ENCODE data around the gene DHX34.
"Not testable (repeated sequence)": the region's sequence is repeated elsewhere in the genome, so short reads cannot be mapped to it uniquely, and the experiment has no call there.

The DHX34 gene

DNA sequence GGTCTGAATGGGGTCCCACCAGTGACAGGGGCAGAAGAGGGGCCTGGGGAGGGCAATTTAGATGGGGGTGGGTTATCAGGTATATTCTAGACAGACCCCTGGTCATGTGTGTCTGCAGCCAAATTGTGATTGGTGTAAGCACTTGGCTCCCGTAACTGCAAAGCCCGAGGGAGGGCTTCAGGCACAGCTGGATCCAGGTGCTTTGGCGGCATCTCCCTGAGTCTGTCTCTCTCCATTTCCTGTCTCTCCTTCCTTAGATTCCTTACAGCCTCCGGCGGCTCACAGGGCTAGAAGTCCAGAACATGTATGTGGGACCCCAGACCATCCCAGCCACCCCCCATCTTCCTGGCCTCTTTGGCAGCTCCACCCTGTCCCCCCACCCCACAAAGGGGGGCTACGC is 31.4 kb downstream of the DHX34 start:
- DNase-seq, result no peak
- intact Hi-C loops (cut with DNase I), result no loop called here

DNA sequence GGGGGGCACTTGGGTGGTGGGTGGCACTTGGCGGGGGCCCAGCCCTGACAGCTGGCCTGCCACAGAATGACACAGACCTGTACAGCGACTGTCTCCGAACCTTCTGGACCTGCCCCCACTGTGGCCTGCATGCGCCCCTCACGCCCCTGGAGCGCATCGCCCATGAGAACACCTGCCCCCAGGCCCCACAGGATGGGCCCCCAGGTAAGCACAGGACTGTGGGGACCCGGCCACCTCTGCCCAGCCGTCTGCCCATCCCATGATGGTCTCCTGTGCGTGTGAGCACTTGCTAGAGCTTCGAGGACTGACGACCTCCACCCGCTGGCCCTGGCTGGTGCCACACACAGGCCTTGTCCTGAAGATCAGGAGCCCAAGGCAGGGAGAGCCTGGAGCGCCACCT is 32.0 kb downstream of the DHX34 start:
- no peak for DNase-seq
- intact Hi-C loops (cut with DNase I), result no loop called here

DNA sequence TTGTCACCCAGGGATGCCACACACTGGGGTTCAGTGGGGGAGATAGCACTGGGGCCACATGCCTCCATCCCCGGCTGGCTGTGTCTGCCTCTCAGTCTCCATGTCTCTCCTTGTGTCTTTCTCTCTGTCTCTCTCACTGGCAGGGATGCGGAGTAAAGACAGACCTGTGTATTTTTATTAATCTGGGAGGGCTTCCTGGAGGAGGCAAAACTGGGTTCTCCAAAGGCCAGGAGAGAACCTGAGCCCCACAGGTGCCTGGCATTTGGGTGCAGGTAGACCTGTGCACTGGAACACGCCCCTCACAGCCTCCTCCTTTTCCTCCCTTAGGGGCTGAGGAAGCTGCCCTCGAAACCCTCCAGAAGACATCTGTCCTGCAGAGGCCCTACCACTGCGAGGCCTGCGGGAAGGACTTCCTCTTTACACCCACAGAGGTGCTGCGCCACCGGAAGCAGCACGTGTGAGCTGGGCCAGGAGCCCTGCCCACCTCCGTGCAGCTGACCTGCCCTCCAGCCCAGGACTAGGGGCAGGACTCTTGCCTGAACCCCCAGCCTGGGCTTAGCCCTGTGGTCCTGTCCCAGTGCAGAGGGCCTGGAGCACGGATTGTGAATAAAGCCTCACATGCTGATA is 32.7 kb downstream of the DHX34 start:
- DNase-seq, result peak in 1 of 42 donors; percentile 26
- intact Hi-C loops (cut with DNase I), result no loop called here

DNA sequence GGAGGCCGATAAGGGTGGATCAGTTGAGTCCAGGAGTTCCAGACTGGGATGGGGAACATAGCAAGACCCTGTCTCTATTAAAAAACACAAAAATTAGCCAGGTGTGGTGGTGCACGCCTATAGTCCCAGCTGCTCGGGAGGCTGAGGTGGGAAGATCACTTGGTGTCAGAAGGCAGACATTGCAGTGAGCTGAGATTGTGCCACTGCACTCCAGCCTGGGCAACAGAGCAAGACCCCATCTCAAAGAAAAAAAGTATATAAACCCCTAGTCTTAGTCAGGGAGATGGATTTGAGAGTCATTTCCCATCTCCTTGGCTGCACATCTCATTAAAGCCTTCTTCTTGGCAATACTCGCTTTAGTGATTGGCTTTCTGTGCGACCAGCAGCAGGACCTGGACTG is 34.8 kb downstream of the DHX34 start:
- DNase-seq; intact Hi-C loops (cut with DNase I): not testable (repeated sequence)

DNA sequence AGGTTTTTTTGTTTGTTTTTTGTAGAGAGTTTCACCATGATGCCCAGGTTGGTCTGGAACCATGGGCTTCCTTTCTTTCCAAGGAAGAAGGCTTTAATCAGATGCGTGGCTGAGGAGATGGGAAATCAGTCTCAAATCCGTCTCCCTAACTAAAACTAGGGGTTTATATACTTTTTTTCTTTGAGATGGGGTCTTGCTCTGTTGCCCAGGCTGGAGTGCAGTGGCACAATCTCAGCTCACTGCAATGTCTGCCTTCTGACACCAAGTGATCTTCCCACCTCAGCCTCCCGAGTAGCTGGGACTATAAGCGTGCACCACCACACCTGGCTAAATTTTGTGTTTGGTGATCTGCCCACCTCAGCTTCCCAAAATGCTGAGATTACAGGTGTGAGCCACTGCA is 35.4 kb downstream of the DHX34 start:
- DNase-seq; intact Hi-C loops (cut with DNase I): not testable (repeated sequence)

DNA sequence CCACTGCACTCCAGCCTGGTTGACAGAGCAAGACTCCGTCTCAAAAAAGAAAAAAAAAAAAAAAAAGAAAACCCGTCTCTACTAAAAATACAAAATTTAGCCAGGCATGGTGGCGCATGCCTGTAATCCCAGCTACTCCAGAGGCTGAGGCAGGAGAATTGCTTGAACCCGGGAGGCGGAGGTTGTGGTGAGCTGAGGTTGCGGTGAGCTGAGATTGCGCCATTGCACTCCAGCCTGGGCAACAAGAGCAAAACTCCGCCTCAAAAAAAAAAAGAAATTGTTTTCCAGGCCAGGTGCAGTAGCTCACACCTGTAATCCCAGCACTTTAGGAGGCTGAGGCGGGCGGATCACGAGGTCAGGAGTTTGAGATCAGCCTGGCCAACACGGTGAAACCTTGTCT is 37.5 kb downstream of the DHX34 start:
- intact Hi-C loops (cut with DNase I); DNase-seq: not testable (repeated sequence)

DNA sequence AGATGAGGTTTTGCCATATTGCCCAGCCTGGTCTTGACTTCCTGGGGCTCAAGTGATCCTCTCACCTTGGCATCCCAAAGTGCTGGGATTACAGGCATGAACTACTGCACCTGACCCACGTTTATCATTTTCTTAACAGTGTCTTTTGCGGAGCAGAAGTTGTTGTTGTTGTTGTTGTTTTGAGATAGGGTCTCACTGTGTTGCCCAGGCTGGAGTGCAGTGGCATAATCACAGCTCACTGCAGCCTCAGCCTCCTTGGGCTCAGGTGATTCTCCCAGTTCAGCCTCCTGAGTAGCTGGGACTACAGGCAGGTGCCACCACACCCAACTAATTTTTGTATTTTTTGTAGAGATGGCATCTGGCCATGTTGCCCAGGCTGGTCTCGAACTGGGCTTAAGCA is 38.5 kb downstream of the DHX34 start:
- intact Hi-C loops (cut with DNase I), result not testable (repeated sequence)

DNA sequence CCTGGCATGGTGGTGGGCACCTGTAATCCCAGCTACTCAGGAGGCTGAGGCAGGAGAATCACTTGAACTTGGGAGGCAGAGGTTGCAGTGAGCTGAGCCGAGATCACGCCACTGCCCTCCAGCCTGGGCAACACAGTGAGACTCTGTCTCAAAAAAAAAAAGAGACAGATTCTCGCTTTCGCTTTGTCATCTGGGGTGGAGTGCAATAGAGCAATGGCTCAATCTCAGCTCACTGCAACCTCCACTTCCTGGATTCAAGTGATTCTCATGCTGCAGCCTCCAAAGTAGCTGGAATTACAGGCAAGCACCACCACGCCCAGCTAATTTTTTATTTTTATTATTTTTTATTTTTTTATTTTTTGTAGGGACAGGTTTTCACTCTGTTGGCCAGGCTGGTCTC is 39.6 kb downstream of the DHX34 start:
- intact Hi-C loops (cut with DNase I); DNase-seq: not testable (repeated sequence)

More for the DNA sequence above, 38.5 kb downstream of the DHX34 start:
- not testable (repeated sequence) for DNase-seq

DNA sequence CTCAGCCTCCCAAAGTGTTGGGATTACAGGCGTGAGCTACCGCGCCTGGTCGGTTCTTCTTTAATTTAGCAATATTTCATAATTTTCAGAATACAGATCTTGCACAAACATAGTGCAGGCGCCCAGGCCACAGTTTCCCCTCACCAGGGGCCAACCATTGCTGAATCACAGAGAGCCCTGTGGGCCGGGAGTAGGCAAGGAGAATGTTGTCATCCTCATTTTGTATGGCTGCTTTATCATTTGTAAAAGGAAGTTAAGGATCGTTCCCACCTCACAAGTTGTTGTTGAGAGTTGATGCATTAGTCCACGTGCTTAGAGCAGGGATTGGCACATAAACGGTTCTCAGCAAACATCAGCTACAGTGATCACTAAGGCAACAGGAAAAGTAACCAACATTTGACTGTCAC is 40.0 kb downstream of the DHX34 start:
- no peak for DNase-seq
- intact Hi-C loops (cut with DNase I), result no loop called here

DNA sequence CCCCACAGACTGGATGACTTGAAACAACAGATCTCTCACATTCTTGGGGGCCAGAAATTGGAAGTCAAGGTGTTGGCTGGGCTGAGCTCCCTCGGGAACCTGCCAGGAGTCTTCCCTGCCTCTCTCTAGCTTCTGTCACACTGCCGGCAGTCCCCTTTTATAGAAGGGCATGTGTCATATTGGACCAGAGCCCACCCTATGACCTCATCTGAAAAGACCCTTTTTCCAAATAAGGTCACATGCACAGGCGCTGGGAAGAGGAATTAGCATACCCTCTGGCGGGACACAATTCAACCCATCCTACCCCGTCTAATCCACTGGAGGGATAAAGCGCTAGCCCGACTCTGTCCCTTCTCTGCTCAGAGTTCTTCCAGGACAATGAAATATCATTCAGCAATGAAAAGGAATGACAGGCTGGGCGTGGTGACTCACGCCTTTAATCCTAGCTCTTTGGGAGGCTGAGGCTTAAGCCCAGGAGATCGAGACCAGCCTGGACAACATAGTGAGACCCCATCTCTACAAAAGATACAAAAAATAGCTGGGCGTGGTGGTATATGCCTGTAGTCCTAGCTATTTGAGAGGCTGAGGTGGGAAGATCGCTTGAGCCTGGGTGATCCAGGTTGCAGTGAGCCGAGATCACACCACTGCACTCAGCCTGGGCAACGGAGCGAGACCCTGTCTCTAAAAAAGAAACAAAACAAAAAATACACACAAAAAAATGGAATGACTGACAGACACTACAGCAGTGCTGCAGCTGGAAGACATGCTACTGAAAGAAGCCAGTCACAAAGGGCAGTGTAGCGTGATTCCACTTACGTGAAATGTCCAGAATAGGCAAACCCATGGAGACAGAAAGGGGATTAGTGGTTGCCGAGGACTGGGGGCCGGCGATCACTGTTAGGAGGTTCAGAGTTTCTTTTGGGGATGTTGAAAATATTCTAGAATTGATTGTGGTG is 41.7 kb downstream of the DHX34 start:
- intact Hi-C loops (cut with DNase I), result loop anchor here (5.0 kb wide), 1 partner anchor 94 kb away; no protein-coding TSS in a partner anchor
- no peak for DNase-seq

DNA sequence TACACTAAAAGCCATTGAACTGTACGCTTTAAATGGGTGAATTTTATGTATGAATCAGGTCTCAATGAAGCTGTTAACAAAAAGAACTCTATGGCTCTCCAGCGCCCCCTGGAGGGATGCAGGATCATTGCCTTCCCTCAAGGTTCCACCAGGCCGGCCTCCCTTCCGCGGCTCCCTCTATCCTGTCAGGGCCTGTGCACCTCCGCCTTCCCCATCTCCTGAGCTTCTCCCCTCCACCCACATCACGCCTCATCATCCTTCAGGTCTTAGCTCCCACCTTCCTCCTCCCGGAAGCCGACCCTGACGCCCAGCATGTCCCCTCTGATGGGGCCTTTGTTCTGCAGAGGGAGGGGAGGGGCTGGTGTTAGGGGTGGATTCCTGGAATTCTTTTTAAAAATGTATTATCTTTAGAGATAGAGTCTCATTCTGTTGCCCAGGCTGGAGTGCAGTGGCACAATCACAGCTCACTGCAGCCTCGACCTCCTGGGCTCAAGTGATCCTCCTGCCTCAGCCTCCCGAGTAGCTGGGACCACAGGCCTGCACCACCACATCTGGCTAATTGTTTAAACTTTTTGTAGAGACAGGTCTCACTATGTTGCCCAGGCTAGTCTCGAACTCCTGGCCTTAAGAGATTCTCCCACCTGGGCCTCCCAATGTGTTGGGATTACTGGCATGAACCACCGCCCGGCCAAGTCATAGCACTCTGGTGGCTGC is 42.6 kb downstream of the DHX34 start:
- intact Hi-C loops (cut with DNase I), result loop anchor here (5.0 kb wide), 1 partner anchor 94 kb away; no protein-coding TSS in a partner anchor
- peak; percentile 71 to 93 (median 83) for DNase-seq

DNA sequence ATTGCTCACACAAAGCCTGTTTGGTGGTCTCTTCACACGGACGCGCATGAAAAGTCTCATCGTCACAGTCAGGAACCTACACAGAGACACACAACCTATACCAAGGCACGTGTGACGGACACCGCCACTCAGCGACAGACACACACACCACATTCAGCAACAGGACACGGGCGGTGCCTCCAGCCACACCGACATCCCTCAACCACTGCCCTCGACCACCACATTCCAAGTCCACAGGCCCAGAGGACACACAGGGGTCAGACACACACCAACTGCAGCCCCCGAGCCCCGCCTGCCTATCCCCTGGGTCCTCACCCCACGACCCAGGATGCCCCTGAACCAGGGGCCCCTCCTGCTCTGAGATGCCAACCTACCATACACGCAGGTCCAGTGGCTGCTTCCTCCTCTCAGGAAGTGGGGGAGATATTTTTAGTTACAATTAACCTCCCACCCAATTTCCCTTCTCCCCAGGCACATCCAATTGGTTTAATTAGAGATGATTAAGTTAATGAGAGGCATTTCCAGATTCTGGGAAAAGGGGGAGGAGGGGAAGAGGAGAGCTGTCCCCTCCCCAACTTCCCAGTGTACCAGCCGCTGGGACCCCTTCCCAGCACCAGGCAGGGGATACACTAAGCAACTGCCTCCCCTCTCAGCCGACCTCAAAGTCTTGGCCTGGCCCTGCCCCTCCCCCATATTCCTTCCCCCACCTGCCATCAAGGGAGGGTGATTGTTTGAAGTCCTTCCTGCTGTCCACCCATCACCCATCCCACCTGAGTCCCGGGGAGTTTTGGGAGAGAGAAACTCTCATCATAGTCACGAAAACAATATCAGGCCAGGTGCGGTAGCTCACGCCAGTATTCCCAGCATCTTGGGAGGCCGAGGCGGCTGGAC is 49.8 kb downstream of the DHX34 start:
- intact Hi-C loops (cut with DNase I), result no loop called here

DNA sequence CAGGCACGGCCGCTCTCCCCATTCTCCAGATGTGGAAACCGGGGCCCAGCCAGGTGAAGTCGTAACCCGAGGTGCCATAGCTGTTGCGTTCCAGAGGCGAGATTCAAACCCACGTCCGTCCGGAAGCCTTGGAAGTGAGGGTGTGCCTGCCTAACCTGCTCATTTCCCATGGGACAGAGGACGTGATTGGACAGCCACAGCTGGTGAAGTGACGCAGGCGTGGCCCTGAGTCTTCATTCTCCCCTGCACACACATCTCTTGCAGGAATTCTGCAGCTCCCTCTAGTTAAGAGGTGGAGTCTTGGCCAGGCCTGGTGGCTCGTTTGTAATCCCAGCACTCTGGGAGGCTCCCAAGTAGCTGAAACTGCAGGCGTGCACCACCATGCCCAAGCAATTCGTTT is 53.4 kb downstream of the DHX34 start:
- intact Hi-C loops (cut with DNase I), result no loop called here
- no peak for DNase-seq

More for the DNA sequence above, 49.8 kb downstream of the DHX34 start:
- DNase-seq, result no peak

DNA sequence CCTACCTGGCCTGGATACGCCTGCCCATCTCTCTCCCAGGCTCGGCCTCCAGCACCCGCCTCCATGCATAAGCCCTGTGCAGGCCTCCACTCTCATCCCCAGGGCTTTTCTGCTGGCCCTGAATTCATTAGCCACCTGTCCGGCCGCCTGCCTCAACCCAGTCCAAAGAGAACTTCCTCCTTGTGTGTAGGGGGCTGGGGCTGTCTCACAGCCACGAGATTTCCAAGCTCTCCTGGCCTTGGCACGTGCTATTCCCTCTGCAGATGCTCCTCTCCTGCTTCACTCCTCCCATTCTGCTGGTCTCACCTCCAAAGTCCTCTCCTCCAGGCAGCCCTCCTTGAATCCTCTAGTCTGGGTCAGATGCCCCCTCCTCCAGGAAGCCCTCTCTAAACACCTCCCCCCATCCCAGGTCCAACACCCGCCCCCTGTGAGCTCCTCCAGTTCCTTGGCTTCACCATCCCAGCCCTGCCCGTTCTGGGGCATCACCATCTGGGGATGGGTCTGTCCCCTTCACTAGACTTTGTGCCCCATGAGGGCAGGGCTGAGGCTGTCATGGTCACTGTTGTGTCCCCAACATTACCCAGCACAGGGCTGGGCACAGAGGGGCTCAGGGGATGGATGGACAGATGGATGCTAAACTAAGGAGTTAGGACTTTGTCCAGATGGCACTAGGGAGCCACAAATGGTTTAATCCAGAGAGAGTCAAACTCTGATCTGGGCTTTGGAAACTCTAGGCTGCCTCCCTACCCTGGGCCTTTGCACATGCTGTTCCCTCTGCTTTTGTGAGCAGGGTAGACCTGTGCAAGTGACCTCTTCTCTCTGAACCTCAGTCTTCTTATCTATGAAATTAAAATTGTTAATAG is 55.5 kb downstream of the DHX34 start:
- no peak for DNase-seq
- intact Hi-C loops (cut with DNase I), result no loop called here

DNA sequence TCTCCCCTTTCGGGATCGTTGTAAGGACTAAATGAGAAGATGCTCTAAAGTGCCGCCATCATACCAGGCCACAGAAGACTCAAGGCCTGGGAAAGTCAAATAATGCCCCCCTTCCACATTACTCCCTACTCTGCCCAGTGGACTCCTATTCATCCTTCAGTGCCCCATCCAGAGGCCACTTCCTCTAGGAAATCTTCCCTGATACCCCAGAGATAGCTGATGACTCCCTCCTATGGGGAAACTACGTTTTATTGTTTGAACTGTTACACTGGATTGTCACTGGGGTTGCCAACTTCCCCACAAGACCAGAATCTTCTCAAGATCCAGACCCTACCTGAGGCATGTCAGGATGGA is 56.1 kb downstream of the DHX34 start:
- DNase-seq, result no peak
- intact Hi-C loops (cut with DNase I), result no loop called here

DNA sequence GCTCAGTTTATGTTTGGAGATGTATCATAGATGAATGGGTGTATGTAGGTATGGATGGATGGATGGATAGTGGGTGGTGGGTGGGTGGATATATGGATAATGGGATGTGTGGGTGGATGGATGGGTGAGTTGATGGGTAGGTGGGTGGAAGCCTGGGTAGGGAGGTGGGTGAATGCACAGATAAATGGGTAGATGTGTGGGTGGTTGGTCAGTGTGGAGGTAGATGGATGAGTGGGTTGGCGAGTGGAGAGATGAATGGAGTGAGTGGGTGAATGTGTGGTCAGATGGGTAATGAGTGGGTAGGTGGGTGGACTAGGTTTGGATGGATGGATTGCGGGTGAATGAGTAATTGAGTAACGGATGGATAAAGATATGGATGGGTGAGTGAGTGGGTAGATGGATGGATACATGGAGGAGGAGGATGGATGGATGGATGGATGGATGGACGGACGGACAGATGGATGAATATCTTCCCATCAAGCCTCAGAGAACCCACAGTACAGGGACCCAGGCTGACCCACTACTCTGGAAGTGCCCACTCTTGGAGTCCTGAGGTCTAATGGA is 56.8 kb downstream of the DHX34 start:
- intact Hi-C loops (cut with DNase I), result no loop called here
- no peak for DNase-seq

DNA sequence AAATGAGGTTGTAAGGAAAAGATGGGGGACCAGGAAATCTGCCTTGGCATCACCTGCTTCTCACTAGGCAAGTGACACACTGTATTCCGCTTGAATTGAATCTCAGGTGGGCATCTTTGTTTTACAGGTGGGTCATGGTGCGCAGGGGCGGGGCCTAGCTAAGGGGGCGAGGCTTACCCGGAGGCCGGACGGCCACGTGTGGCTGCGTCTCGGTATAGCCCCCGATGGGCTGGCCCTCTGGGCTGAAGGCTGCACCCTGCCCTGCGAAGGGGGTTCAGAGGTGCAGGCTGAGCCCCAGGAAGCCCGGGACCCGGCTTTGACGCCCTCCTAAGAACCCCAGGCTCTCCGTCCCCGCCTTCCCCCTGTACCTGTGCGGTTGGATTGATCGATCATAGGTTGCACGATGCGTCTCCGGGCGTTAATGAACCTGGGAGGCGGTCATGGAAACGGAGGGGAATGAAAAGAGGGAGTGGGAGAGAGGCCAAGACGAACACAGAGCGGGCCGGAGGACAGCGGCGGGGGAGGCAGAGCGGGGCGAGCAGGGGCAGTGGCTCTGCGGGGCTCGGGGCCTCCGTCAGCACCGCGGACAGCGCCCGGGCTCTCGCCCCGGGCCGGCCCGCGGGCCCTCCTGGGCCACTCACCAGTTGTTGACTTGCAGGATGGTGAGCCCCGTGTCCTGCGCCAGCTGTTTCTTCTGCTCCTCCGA is 57.7 kb downstream of the DHX34 start:
- no peak for DNase-seq
- intact Hi-C loops (cut with DNase I), result no loop called here
